ENCODE measurements around the gene SLC30A7.

Gene SLC30A7

GRCh38 chr1:100903777-100904176 lies 7.9 kb downstream of the SLC30A7 start:
- no peak overlapping the region for H3K27ac Mint-ChIP-seq
- peaks cover 68% of the 10 kb centered on the region for H3K36me3 Mint-ChIP-seq
- DNase-seq = no peak
- H3K27me3 Mint-ChIP-seq = no peaks in the 10 kb centered on the region
- H3K9me3 Mint-ChIP-seq = peaks cover 3% of the 10 kb centered on the region
- no peak overlapping the region for H3K4me3 Mint-ChIP-seq
- CTCF ChIA-PET = no interaction called here
- H3K4me1 Mint-ChIP-seq = peaks cover 37% of the 10 kb centered on the region

- Mint-ChIP-seq H3K27me3 (no peaks in the 10 kb centered on the region), H3K36me3 (peaks cover 67% of the 10 kb centered on the region), H3K9me3 (peaks cover 3% of the 10 kb centered on the region), H3K27ac (no peak overlapping the region), H3K4me3 (no peak overlapping the region), H3K4me1 (peaks cover 30% of the 10 kb centered on the region)
- CTCF ChIA-PET = no interaction called here
- no peak for DNase-seq
Measured at GRCh38 chr1:100904528-100904927, 8.6 kb downstream of the SLC30A7 start.

GRCh38 chr1:100905181-100905580 lies 9.3 kb downstream of the SLC30A7 start:
- no peaks in the 10 kb centered on the region for H3K27me3 Mint-ChIP-seq
- H3K36me3 Mint-ChIP-seq = peaks cover 62% of the 10 kb centered on the region
- no peak overlapping the region for H3K27ac Mint-ChIP-seq
- H3K9me3 Mint-ChIP-seq = peaks cover 3% of the 10 kb centered on the region
- no peak for DNase-seq
- CTCF ChIA-PET = interaction anchor here (0.7 to 1.2 kb wide), 3 partner anchors 8 to 410 kb away, joined by 3 read pairs; no protein-coding TSS in a partner anchor
- H3K4me1 Mint-ChIP-seq = peaks cover 26% of the 10 kb centered on the region
- H3K4me3 Mint-ChIP-seq = no peak overlapping the region

DNA sequence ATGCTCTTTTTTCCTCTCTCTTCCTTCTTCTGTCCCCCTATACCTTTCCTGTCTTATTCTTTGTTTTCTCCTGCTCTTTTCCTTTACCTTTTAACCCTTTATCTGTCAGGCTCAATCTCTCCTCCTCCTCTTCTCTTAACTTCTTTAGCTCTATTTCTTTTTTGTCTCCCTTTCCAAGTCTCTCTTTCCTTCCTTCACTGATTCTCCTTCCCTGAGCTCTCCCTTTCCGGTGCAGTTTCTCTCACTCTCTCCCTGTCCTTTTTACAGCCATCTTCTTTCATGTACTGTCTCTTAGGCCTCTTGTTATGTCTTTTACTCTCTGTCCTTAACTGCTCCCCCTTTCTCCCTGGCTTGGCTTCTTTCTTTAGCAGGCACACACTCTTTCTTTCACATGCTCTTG lies 12.0 kb downstream of the SLC30A7 start:
- Mint-ChIP-seq H3K27ac (no peak overlapping the region), H3K27me3 (no peaks in the 10 kb centered on the region), H3K4me3 (no peak overlapping the region), H3K36me3 (peaks cover 64% of the 10 kb centered on the region), H3K4me1 (peaks cover 16% of the 10 kb centered on the region), H3K9me3 (peaks cover 3% of the 10 kb centered on the region)
- no peak for DNase-seq
- CTCF ChIA-PET = interaction anchor here (1.9 kb wide), 1 partner anchor 229 kb away, joined by 5 read pairs; no protein-coding TSS in a partner anchor

- Mint-ChIP-seq H3K36me3 (peaks cover 69% of the 10 kb centered on the region), H3K4me3 (no peak overlapping the region)
- no peak for DNase-seq
Measured at GRCh38 chr1:100909018-100909417, 13.1 kb downstream of the SLC30A7 start.

DNA sequence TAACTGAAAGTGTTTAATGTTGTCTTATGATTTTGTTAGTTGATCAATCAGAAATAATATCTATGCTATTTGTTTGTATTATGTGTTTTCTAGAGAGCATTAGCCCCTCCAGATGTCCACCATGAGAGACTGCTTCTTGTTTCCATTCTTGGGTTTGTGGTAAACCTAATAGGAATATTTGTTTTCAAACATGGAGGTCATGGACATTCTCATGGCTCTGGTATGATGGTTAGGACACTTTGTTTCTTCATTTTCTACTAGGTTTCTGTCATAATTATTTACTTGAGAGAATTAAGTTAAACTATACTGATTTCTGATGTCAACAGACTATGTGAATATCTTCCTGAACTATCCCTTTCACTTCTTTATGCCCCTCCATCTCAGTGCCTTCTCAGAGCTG lies 16.1 kb downstream of the SLC30A7 start:
- CTCF ChIA-PET = no interaction called here
- Mint-ChIP-seq H3K36me3 (peaks cover 62% of the 10 kb centered on the region), H3K9me3 (no peaks in the 10 kb centered on the region), H3K27ac (no peak overlapping the region), H3K4me1 (peaks cover 15% of the 10 kb centered on the region), H3K27me3 (no peaks in the 10 kb centered on the region), H3K4me3 (no peak overlapping the region)
- no peak for DNase-seq

More at GRCh38 chr1:100909018-100909417, 13.1 kb downstream of the SLC30A7 start:
- Mint-ChIP-seq H3K4me1 (peaks cover 19% of the 10 kb centered on the region), H3K27ac (no peak overlapping the region), H3K9me3 (peaks cover 3% of the 10 kb centered on the region), H3K27me3 (no peaks in the 10 kb centered on the region)
- CTCF ChIA-PET = interaction anchor here (0.7 to 1.9 kb wide), 6 partner anchors 12 to 383 kb away, joined by 3 to 5 read pairs (median 3); no protein-coding TSS in a partner anchor

GRCh38 chr1:100921110-100921706 lies 25.3 kb downstream of the SLC30A7 start:
- peak overlapping the region; percentile 75 for H3K27ac Mint-ChIP-seq
- H3K4me1 Mint-ChIP-seq = peaks cover 22% of the 10 kb centered on the region
- H3K27me3 Mint-ChIP-seq = no peaks in the 10 kb centered on the region
- CTCF ChIA-PET = interaction anchor here (0.6 to 10.1 kb wide), 11 partner anchors 13 to 436 kb away, joined by 3 to 115 read pairs (median 3); no protein-coding TSS in a partner anchor
- DNase-seq = no peak
- no peak overlapping the region for H3K4me3 Mint-ChIP-seq
- peaks cover 58% of the 10 kb centered on the region for H3K36me3 Mint-ChIP-seq
- peaks cover 8% of the 10 kb centered on the region for H3K9me3 Mint-ChIP-seq

GRCh38 chr1:100924212-100924611 lies 28.3 kb downstream of the SLC30A7 start:
- no peaks in the 10 kb centered on the region for H3K27me3 Mint-ChIP-seq
- H3K36me3 Mint-ChIP-seq = peaks cover 40% of the 10 kb centered on the region
- H3K4me3 Mint-ChIP-seq = no peak overlapping the region
- peaks cover 9% of the 10 kb centered on the region for H3K9me3 Mint-ChIP-seq
- H3K27ac Mint-ChIP-seq = peak overlapping the region; percentile 44
- CTCF ChIA-PET = interaction anchor here (0.6 to 10.1 kb wide), 5 partner anchors 26 to 365 kb away, joined by 3 to 115 read pairs (median 3); no protein-coding TSS in a partner anchor
- peaks cover 26% of the 10 kb centered on the region for H3K4me1 Mint-ChIP-seq
- DNase-seq = no peak

- no peak for DNase-seq
- H3K27me3 Mint-ChIP-seq = no peaks in the 10 kb centered on the region
- H3K9me3 Mint-ChIP-seq = peaks cover 9% of the 10 kb centered on the region
- CTCF ChIA-PET = interaction anchor here (0.9 to 10.1 kb wide), 4 partner anchors 80 to 364 kb away, joined by 3 to 115 read pairs (median 8); no protein-coding TSS in a partner anchor
- no peak overlapping the region for H3K4me3 Mint-ChIP-seq
- H3K36me3 Mint-ChIP-seq = peaks cover 43% of the 10 kb centered on the region
- peaks cover 33% of the 10 kb centered on the region for H3K4me1 Mint-ChIP-seq
- peak overlapping the region; percentile 68 for H3K27ac Mint-ChIP-seq
Measured at GRCh38 chr1:100924991-100925390, 29.1 kb downstream of the SLC30A7 start.

DNA sequence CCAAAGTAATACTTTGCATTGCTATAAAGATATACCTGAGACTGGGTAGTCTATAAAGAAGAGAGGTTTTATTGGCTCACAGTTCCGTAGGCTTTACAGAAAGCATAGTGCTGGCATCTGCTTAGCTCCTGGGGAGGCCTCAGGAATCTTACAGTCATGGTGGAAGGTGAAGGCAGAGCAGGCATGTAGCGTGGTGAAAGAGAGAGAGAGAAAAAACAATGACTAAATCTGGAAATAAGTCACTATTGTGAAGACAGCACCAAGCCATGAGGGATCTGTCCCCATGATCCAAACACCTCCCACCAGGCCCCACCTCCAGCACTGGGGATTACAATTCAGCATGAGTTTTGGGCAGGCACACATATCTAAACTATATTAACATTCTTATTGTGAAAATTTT lies 30.4 kb downstream of the SLC30A7 start:
- CTCF ChIA-PET = interaction anchor here (1.5 to 10.1 kb wide), 4 partner anchors 71 to 363 kb away, joined by 3 to 115 read pairs (median 8); no protein-coding TSS in a partner anchor
- Mint-ChIP-seq H3K27ac (no peak overlapping the region), H3K27me3 (no peaks in the 10 kb centered on the region), H3K36me3 (peaks cover 41% of the 10 kb centered on the region), H3K4me1 (peaks cover 37% of the 10 kb centered on the region), H3K4me3 (no peak overlapping the region), H3K9me3 (peaks cover 9% of the 10 kb centered on the region)
- no peak for DNase-seq

DNA sequence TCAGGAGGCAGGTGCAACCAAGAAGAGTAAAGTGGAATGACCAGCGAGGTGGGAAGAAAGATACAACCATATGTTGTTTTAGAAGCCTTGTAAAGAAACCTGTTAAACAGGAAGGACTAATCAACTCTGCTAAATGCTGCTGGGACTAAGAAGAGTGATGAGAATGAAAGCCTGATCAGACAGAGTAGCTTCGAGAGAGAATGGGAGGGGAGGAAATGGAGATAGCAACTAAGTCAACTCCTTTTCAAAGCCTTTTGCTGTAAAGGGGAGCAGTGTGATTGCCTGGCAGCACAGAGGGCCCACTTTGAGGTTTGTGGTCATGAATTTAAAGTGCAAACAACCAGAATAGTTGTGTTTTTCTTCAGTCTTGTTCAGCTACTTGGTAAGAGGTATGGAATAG lies 31.4 kb downstream of the SLC30A7 start:
- H3K27ac Mint-ChIP-seq = no peak overlapping the region
- H3K4me1 Mint-ChIP-seq = peaks cover 37% of the 10 kb centered on the region
- peaks cover 9% of the 10 kb centered on the region for H3K9me3 Mint-ChIP-seq
- H3K4me3 Mint-ChIP-seq = no peak overlapping the region
- CTCF ChIA-PET = interaction anchor here (0.7 to 10.1 kb wide), 8 partner anchors 9 to 430 kb away, joined by 3 to 115 read pairs (median 4); no protein-coding TSS in a partner anchor
- peaks cover 46% of the 10 kb centered on the region for H3K36me3 Mint-ChIP-seq
- peak; percentile 78 for DNase-seq
- H3K27me3 Mint-ChIP-seq = no peaks in the 10 kb centered on the region

- Mint-ChIP-seq H3K36me3 (peaks cover 47% of the 10 kb centered on the region), H3K27me3 (no peaks in the 10 kb centered on the region), H3K27ac (no peak overlapping the region), H3K4me3 (no peak overlapping the region), H3K4me1 (peaks cover 36% of the 10 kb centered on the region), H3K9me3 (peaks cover 12% of the 10 kb centered on the region)
- CTCF ChIA-PET = interaction anchor here (0.7 to 10.1 kb wide), 8 partner anchors 14 to 429 kb away, joined by 3 to 115 read pairs (median 4); no protein-coding TSS in a partner anchor
- peak; percentile 27 for DNase-seq
Measured at GRCh38 chr1:100928128-100928527, 32.2 kb downstream of the SLC30A7 start.

DNA sequence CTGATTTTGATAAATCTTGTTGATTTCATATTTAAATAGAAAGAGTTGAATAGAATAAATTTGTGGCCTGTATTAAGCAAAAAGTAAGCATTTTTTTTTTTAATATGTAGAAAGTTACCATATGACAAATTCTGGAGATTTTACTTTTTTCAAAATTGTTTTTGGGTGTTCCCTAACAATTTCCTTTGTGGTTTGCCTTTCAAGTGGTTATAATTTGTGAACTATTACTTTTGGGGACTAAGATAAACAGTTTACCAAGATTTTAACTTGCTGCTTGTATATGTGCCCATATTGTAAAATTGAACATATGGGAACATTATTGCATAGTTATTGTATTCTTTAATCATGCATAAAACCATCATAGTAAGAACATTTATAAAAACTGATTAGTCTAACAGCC lies 34.6 kb downstream of the SLC30A7 start:
- Mint-ChIP-seq H3K9me3 (peaks cover 13% of the 10 kb centered on the region), H3K27me3 (no peaks in the 10 kb centered on the region), H3K4me1 (peaks cover 55% of the 10 kb centered on the region), H3K4me3 (peak overlapping the region; percentile 45), H3K27ac (peak overlapping the region; percentile 85), H3K36me3 (peaks cover 52% of the 10 kb centered on the region)
- CTCF ChIA-PET = interaction anchor here (10.1 kb wide), 1 partner anchor 359 kb away, joined by 115 read pairs; no protein-coding TSS in a partner anchor
- DNase-seq = no peak

- CTCF ChIA-PET = interaction anchor here (1.8 to 1.9 kb wide), 2 partner anchors 205 to 357 kb away, joined by 4 to 6 read pairs; no protein-coding TSS in a partner anchor
- H3K4me3 Mint-ChIP-seq = no peak overlapping the region
- peaks cover 55% of the 10 kb centered on the region for H3K36me3 Mint-ChIP-seq
- peaks cover 9% of the 10 kb centered on the region for H3K9me3 Mint-ChIP-seq
- H3K27ac Mint-ChIP-seq = peak overlapping the region; percentile 85
- no peak for DNase-seq
- peaks cover 60% of the 10 kb centered on the region for H3K4me1 Mint-ChIP-seq
- no peaks in the 10 kb centered on the region for H3K27me3 Mint-ChIP-seq
Measured at GRCh38 chr1:100931716-100932115, 35.8 kb downstream of the SLC30A7 start.
